Measurements from ENCODE around the gene DCDC2B.
"Not testable (repeated sequence)": the region's sequence is repeated elsewhere in the genome, so short reads cannot be mapped to it uniquely, and the experiment has no call there.

DCDC2B gene

DNA sequence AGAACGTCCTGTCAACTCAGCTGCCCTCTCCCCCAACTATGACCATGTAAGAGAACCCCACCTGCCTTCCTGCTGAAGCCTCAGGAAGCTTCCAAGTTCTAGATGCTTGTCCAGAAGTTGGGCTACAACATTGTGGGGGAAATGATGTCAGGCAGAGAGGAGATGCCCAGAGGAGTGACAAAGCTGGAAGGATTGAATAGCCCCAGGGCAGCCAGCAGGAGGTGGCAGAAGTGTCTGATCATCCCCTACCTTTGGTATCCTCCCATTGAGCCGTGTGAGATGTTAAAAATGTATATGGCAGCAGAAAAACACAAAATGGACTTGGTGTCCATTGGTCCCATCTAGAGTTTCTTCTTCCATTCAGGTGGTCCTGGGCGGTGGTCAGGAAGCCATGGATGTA is 19.9 kb downstream of the DCDC2B start:
- no peak for DNase-seq

DNA sequence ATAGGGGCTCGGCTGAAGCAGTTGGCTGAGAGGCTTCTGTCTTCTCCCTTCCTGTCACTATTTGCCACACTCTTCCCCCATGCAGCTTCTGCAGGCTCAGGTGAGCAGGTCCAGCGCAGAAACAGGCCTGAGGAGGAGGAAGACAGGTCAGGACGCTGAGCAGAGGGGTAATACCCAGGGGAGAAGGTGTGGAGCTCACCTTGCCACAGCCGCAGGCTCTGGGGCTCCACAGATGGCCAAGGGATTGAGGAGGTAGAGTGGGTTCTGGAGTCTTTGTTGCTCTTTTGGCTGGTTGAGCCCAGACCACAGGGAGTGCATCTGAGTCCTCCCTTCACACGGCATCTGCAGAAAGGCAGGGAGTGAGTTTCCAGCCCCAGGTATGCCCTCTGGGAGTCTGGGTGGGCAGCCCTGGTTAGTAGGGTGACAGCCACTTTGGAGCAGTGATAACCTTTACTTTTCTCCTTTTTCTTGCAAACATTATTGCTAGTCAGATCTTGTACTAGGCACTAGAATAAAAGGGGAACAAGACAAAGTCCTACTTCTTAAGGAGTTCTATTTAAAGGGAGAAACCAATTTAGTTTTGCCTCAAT is 23.0 kb downstream of the DCDC2B start:
- DNase-seq = no peak

DNA sequence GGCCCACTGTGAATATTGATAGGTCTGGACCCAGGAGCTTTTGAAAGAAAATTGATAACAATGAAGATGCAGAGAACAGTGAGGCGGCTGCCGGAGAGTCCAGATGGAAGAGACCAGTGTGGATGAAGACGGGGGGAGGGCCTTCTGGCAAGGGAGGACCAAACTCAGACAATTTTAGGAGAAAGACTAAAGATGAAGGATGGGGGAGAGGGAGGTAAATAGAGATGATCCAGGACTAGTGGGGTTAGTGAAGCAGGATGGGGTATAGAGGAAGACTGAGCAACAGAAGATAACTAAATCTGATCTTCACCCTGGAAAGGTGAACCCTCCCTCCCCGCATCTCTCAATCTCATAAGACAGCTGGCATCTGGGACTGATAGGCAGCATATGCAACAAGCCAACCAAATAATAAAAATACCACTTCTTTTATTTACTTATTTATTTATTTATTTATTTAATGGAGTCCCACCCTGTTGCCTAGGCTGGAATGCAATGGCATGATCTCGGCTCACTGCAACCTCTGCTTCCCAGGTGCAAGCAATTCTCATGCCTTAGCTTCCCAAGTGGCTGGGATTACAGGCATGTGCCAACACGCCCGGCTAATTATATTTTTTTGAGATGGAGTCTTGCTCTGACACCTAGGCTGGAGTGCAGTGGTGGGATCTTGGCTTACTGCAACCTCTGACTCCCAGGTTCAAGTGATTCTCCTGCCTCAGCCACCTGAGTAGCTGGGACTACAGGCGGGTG is 23.8 kb downstream of the DCDC2B start:
- no peak for DNase-seq

GRCh38 chr1:32234792-32235191 is 25.9 kb downstream of the DCDC2B start:
- no peak for DNase-seq

DNA sequence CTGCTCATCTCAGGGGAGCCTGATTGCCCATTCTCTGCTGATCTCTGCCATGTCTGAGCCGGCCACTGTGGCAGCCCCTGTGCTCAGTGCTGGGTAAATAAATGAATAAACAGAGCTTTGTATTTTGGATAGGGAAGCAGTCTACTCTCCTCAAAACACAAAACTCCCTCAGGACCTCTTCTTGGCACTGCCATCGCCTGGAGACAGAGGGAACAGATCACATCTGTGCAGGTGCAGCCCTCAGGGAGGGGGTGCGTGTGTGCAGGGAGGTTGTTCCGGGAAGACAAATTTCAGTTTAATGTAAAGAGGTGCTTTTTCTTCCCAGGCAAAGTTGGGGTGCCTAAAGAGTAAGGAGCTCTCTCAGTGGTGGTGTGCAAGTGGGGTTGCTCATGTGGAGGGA is 30.4 kb downstream of the DCDC2B start:
- peak; percentile 52 for DNase-seq

DNA sequence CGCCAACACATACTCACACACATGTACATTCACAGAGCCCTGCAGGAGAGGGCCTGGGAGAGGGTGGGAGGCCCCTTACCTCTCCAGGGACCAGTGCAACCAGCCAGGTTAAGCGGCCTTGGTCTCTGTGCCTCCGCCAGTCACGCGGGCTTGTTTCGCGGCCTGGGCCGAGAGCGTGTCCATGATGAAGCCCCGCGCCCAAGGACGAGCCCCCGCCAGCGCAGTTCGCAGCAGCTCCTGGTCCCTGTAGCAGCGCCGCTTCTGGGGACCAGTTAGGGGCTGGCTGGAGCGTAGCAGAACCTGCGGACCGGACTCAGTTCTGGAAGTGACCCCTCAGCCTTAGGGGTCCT is 30.9 kb downstream of the DCDC2B start:
- peak; percentile 68 for DNase-seq

GRCh38 chr1:32240140-32240951 is 31.5 kb downstream of the DCDC2B start:
- DNase-seq = peak; percentile 91

GRCh38 chr1:32241001-32241763 is 32.3 kb downstream of the DCDC2B start:
- peak; percentile 67 for DNase-seq

DNA sequence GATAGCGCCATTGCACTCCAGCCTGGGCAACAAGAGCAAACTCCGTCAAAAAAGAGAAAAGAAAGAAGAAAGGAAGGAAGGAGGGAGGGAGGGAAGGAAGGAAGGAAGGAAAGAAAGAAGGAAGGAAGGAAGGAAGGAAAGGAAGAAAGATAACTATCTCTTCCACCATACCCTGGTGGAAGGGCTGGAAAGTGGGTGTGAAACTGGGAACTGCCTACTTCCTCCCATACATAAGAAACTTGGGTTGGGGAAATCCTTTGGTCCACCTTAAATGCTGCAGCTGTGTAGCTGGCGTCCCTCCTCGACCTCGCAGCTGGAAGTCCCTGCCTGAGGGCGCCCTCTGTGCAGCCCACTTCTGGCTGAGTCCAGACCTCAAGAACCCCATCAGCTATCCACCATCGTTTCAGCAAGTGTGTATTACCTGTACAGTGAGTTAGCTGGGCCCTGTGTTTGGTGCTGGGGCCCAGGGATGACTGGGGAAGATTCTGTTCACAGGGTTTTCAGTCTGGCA is 33.5 kb downstream of the DCDC2B start:
- DNase-seq = peak; percentile 5

- no peak for DNase-seq
Observed at GRCh38 chr1:32246888-32247273, 38.0 kb downstream of the DCDC2B start, which contains the start of gene FAM167B. TSS of gene FAM167B (plus strand) at chr1:32247222. CDS start at chr1:32247422, 200 bp downstream.

DNA sequence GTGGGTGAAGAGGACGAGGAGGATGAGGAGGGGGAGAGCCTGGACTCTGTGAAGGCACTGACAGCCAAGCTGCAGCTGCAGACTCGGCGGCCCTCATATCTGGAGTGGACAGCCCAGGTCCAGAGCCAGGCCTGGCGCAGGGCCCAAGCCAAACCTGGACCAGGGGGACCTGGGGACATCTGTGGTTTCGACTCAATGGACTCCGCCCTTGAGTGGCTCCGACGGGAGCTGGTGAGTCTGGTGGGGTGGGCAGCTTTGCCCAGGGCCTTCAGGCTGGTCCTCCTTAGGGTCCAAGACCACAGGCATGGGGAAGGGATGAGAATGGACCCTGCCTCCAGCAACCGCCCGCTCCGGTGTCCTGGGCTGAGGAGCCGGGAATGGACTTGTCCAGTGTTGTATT is 38.6 kb downstream of the DCDC2B start:
- DNase-seq = no peak

DNA sequence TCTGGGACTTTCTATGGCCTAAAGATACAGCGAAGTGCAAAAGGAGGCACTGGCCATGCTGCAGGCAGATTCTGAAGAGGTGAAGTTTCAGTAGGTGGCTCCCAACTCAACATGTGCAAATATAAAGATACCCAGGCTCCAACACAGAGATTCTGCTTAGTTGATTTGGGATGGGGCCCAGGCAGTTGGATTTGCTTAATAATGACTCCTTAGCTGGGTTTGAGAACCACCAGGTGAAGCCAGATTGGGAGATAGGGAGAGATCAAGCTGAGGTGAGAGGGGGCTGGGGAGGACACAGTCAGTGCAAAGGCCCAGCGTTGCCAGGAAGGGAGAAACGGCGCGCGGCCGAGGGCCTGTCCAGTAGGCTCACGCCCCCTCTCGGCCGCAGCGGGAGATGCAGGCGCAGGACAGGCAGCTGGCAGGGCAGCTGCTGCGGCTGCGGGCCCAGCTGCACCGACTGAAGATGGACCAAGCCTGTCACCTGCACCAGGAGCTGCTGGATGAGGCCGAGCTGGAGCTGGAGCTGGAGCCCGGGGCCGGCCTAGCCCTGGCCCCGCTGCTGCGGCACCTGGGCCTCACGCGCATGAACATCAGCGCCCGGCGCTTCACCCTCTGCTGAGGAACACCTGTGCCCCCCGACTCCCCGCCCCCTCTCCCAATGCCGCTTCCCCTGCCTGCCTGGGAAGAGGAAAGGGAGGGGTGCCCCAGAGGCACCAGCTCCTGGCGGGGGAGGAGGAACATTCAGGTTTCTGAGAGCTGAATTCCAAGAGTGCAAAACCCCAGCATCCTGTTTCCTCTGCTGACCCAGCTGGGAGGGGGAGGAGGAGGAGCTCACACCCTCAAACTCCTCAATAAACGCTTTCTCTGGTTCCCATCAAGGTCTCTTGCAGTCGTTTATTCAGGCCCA is 39.3 kb downstream of the DCDC2B start:
- DNase-seq = peak; percentile 87

GRCh38 chr1:32249831-32250525 is 41.1 kb downstream of the DCDC2B start:
- DNase-seq = peak; percentile 5

- DNase-seq = no peak
Observed at GRCh38 chr1:32250893-32251716, 42.2 kb downstream of the DCDC2B start, which contains the start of gene LCK. TSS of gene LCK (plus strand) at chr1:32251265. CDS start at chr1:32274330, 23,065 bp downstream.

DNA sequence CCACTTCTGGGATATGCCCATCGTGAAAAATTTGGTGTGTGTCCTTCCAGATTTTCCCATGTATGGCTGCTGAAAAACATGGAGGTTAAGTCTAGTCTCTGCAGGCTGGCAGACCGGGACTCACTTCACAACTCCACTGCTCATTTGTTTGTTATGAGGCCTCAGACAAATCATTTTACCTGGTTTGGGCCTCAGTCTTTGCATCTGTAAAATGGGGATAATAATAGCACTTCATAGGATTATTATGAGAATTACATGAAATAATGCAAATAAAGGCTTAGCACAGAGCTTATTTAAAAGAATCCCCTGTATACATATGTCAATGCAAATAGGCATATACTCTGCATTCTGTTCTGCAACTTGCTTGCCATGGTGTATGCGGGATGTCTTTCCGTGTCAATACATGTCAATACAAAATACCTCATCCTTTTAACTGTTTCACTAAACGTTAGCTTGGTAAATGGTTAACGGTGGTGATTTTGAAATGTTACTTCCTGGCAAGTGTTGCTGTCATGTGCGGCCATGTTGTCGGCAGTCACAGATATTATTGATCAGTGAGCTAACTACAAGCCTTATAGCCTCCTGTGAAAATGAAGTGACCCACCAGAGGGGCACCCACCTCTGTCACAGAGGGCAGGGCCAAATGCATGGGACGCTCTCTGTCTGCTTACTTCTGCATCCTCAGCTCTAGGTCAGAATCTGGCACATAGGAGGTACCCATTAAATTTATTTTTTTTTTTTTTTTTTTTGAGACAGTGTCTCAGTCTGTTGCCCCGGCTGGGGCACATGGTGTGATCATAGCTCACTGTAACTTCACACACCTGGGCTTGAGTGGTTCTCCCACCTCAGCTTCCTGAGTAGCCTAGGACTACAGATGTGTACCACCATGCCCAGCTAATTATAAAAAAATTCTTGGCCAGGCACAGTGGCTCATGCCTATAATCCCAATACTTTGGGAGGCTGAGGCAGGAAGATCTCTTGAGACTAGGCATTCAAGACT is 46.5 kb downstream of the DCDC2B start:
- no peak for DNase-seq

DNA sequence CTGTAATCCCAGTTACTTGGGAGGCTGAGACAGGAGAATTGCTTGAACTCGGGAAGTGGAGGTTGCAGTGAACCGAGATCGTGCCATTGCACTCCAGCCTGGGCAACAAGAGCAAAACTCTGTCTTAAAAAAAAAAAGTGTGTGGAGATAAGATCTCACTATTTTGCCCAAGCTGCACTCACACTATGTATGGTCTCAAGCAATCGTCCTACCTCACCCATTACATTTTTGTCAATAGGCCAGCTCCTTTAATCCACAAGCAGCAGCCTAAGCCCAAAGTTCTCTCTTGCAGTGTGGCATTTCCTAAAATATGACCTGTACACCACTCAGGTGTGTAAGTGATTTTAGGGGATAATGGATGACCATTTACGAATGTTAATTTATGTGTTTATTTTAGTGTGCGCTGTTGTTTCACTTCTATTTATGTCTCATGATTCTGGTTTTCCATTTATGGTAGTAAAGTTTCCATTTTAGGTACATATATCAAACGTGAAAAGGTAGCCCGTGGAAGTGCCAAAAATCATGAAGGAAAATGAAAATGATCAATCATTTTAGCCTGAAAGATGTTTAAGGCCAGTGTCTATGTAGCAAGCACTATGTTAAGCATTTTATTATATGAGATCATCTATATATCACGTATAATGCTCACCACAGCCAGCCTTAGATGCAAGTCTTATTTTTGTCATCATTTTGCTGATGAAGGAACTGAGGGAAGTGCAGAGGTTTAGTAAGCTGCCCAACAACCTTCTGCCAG is 47.8 kb downstream of the DCDC2B start:
- DNase-seq = no peak

- no peak for DNase-seq
Observed at GRCh38 chr1:32257227-32257508, 48.3 kb downstream of the DCDC2B start.

DNA sequence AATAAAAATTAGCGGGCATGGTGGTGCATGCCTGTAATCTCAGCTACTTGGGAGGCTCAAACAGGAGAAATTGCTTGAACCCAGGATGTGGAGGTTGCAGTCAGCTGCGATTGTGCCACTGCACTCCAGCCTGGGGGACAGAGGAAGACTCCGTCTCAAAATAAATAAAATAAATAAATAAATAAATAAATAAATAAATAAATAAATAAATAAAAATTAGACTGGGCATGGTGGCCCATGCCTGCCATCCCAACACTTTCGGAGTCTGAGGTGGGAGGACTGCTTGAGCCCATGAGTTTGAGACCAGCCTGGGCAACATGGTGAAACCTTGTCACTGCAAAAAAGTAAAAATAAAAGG is 54.3 kb downstream of the DCDC2B start:
- not testable (repeated sequence) for DNase-seq

All from NCI-H146 (cell line).